Suppressor macrophage (primary cell): Measurements from ENCODE around the gene CABP7.

Experiments used
- DNase-seq, 4 experiments: peaks; one replicate each; pipeline ENCODE4 v3.0.0-alpha.2; 2020 to 2022

Gene CABP7

GRCh38 chr22:29702000-29702930, 17.5 kb upstream of the CABP7 start:
- no peak for DNase-seq

- DNase-seq, result peak in 3 of 4 experiments; percentile 13 to 34 (median 13)
Measured at GRCh38 chr22:29702931-29703501, 16.8 kb upstream of the CABP7 start.

- DNase-seq, result no peak
Measured at GRCh38 chr22:29703569-29704195, 16.1 kb upstream of the CABP7 start.

GRCh38 chr22:29704528-29705285, 15.1 kb upstream of the CABP7 start:
- no peak for DNase-seq

GRCh38 chr22:29705651-29706050, 14.2 kb upstream of the CABP7 start:
- DNase-seq, result no peak

DNA sequence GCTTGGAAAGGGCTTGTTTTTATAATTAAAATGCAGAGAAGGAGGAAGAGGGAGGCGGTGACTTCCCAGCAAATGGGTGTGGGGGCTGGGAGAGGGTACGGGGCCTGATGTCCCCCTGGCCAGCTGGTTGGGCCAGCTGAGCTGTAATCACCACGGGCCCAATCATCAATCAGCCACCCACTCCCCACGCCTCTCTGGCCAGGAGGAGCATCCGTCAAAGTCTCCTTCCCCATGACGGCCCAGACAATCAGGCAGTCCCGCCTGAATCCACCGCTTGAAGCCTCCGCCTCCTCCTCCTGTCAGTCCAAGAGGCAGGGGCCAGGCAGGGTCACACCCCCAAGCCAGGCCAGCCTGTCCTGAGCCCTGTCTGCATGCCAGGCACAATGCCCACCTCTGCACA, 13.3 kb upstream of the CABP7 start:
- no peak for DNase-seq

DNA sequence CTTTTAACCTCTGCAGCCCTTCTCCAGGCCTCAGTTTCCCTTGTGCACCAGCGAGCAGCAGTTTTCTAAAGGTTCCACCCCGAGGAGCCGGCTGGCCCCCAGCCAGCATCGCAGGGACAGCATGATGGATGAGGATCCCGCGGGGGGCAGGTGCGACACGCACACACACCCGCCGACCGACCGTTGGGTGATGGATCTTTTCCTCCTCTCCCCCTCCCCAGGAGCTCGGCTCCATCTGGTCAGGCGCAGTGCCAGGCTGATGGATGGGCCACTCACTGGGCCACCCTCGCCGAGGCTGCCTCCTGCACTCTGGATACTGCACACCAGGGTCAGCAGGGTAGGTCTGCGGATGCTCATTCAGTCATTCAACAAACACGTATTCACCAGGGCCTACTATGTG, 12.8 kb upstream of the CABP7 start:
- DNase-seq, result no peak

GRCh38 chr22:29707471-29707870, 12.3 kb upstream of the CABP7 start:
- no peak for DNase-seq

DNA sequence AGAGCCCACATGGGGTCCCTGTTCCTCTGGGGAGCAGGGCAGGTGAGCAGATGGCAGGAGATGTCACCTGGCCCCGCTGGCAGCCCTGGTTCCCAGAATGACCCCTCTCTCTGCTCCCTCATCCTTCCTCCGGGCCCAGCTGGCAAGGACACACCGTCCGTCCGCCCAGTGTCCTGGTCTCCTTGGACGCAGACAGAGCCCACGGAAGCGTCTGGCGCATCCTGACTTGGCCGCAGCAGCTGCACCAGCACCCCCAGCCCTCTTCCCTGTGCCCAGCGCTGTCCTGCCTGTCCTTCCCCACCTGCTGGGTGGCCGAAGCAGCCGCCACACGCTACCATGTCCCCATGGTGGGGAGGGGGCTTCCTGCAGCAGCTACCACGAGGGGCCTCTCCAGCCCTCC, 9.6 kb upstream of the CABP7 start:
- no peak for DNase-seq

DNA sequence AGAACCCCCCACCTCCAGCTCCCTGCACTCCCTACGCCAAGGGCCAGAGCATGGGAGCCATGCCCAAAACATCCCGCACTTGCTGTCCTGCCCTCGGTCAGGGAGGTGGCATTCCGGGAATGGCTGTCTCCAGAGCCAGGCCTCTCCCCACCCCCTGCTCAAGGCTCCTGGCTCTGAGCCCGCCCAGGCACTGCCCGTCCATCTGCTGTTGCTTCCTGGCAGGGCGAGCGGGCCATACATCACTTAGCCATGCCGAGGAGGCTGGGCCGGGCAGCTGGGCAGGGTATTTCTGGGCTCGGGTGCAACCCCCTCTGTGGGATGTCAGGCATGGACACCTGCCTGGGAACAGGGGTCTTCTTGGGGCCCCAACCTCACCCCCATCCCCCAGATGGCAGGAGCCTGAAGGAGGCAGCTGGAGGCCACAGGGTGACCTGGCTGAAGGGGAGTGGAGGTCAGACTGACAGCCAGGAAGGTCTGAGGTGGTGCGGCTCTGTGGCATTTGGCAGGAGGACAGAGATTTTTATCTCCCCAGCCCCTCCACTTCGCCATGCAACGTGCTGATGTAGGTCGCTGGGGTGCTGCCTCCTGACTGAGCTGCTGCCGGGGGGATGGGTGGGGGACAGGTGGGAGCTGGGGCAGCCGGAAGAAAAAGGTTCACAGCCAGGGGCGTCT, 8.7 kb upstream of the CABP7 start:
- DNase-seq, result no peak

DNA sequence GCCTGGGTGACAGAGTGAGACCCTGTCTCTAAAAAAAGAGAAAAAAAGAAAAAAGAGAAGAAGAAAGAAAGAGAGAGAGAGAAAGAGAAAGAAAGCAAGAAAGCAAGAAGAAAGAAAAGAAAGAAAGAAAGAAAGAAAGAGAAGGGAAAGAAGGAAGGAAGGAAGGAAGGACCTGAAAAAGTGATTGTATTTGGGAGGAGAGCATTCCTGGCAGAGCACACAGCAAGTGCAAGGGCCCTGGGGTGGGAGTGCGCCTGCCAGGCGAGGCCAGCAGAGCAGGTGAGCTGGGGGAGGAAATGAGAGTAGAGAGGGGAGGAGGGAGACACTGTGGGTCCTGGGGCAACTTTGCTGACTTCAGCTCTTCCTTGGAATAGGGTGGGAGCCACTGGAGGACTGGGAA, 7.7 kb upstream of the CABP7 start:
- no peak for DNase-seq

DNA sequence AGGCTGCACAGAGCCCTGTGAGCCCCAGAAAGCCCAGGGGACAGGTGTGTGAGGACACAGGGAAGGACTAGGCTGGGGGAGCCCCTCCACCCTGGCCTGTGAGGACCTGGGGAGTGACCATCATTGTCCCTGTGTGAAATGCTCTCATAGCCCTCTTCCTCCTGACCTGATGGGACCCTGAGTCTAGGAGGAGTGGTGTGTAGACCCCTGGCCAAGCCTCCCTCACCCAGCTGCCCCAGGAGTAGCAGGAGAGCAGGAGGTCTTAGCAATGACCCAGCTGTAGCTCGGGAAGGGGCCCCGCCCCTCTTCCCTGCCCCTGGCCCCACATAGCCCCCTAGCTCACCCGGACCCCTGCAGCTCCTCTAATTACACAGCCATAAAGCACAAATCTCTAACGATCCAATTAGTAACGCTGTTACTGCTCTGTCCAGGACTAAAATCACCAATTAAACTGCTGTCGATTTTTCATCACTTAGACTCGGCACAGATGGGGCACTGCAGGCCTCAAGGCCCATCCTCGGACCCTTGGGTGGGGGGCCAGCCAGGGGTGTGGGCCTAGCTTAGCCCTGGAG, 6.6 kb upstream of the CABP7 start:
- DNase-seq, result no peak

DNA sequence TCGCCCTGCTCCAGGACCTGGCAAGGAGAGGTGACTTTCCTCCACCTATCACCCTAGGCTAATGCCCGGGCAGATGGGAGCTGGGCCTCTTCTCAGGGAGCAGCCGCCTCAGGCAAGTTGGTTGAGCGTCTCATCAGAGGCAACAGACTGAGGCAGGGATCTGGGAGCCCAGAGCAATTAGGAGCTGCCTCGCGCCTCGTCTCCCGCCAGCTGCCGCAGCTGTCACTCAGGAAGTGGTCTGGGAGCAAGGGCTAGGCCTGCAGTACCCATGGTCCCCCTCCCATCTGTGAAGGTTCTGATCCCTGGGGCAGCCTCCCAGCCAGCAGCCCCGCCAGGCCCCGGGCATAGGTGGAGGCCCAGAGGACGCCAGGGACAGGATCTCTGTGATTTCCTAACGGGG, 4.6 kb upstream of the CABP7 start:
- DNase-seq, result no peak

DNA sequence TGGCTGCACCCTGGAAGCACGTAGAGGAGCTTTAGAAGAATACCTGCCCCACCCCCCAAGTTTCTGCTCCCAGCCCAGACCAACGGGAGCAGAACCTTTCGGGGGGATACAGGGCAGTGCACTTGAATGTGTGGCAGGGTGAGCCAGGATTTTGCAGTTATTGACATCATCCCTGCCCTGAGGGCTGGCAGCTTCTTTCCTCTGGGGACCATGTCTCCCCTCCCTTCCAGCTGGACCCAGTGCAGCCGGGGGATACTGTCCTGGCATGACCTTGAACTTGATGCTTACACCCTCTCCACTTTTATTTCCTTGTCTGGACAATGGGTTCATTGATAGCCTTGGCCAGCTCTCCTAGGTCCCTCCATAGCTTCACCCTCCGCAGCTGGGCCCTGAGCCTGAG, 4.1 kb upstream of the CABP7 start:
- no peak for DNase-seq

DNA sequence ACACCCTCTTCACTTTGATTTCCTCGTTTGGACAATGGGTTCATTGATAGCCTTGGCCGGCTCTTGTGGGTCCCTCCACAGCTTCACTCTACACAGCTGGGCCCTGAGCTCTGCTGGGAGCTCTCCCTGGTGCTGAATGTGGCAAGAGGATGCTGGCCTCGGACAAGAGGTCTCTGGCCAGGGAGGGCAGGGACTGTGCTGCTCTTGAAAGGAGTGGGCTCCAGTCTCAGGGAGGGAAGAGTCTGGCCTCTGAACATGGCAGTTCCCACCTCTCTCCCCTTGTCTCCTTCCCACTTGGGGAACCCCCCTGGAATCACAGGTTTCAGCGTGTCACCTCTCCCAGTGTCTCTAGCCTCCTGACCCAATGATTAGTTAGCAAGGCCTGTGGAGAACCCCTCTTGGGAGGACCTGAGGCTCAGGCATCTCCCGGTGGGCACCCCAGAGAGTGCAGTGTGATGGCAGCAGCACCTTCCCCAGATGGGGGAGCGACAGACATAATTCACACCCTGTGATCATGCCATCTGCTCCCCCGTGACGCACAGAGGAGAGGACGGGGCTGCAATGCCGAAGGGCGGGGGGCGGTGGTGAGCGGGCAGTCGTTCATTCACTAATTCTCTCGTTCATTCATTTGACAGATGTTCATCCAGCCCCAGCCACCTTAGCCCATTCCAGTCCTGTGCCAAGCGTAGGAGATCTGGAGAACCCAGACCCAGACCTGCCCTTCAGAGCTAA, 2.8 kb upstream of the CABP7 start:
- DNase-seq, result peak; percentile 66 to 80 (median 72)

DNA sequence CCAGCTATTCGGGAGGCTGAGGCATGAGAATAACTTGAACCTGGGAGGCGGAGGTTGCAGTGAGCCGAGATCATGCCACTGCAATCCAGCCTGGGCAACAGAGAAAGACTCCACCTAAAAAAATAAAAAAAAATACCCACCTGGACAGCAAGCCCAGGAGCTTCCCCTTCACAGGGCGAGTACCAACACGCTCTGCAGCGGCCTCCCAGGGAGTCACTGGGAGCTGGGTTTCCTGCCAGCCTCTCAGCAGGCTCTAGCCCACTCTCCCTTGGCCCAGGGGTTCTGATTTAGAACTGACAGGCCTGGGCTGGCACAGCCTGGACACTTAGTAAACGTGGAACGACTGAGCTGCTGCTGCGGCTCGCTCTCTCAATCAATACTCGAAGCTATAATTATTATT, 2.0 kb upstream of the CABP7 start:
- DNase-seq, result no peak

DNA sequence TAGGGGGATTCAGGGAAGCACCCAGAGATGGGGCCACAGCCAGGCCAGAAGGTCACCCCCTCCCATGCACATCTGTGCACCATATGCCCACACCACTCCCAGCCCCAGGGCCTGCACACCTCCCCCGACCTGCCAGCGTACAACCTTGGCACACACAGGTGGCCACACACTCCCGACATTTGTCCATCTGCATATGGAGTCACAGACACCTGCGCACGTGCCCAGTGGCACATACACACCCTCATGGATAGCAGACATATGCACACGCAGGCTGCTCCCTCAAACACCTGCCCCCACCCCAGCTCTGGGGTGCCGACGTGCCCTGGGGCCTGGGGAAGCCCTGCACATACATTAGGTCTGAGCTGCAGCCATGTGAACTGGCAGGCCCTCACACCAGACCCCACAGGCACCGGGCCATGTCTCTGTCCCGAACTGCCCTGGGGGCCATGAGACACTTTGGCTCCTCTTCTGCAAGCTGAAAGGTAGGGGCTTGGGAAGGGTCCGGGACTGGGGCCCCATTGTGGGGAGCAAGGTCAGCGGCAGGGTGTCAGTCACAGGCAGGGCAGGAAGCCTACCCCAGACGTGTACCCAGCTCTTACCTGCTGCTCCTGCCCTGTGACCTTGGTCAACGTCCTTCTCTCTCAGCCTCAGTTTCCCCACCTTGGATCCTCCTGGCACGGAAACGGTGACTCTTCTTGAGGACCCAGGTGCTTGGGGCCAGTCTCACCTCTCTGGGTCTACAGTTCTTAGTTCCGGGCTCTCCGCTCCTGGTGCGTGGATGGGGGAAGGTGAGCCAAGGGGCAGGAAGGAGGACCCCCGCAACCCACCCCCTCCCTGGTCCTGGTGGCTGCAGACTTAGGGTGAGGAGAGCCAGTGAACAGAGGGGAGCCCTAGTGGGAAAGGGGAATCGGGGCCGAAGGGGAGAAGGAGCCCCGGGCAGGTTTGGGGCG, 579 bp upstream of the CABP7 start:
- no peak for DNase-seq

DNA sequence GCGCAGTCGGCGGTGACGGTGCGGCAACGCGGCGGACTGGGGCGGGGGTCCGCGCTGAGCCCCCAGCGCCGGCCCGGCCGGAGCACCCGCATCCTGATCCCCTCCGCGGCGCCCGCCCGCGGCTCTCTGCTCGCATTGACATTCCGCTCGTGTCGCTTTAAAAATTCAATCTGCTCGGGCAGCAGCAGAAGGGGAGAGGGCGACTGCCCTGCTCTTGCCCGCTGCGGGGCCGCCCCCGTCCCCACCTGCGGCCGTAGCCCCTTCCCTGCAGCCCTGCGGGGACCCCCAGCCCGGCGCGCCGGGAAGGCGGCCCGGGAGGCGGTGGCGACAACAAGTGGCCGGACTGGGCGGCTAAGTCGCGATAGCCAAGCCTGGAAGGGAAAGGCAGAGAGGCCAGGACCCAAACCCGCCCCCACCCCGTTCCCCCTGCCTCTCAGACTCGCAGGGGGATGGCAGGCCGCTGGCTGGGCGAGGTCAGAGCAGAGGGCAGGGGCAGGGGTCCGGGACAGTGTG, 1.1 kb downstream of the CABP7 start:
- no peak for DNase-seq

GRCh38 chr22:29722151-29722550, 2.3 kb downstream of the CABP7 start:
- no peak for DNase-seq

DNA sequence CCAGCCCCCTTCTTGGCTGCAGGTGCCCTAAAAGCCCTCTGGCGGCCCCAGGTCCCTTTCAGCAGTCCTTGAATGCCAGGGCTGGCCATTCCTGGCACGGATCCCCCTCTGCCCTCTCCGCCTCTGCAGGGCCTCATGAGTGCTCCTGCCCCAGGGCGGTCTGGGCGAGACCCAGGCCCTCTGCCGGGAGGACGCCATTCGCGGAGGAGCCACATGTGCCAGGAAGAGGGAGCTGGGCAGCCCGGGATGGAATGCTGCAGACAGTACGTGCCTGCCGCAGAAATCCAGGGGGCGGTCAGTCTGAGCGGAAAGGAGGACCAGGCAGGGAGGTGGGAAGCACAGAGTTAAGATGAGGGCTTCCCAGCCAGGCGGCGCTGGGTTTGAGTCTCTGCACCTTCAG, 2.8 kb downstream of the CABP7 start:
- DNase-seq, result no peak
